Naive thymus-derived CD4-positive, alpha-beta T cell (primary cell): ENCODE data around the gene AP2A2. TPM values are rescaled to one million over a fixed set of nuclear protein-coding genes. Genes with fewer than 3 reads are reported as not detected.

ENCODE experiments used
- ATAC-seq: fragments of 150-1000 bp; cut with Tn5 transposase; 2 replicates; pipeline ENCODE4 v1.10.0; 2021; ENCODE audit warnings: mild to moderate bottlenecking, moderate library complexity
- CTCF ChIA-PET: fragments of 350-600 bp; sonication (Branson Sonifier 250); formaldehyde crosslinking; loops from one replicate; lab custom pipeline; 2021; ENCODE audit warnings: antibody characterized with exemption; lab: Charles Lee
- POLR2A ChIA-PET: fragments of 350-600 bp; sonication (Branson Sonifier 250); formaldehyde crosslinking; loops from one replicate; lab custom pipeline; 2021; ENCODE audit warnings: antibody characterized with exemption, inconsistent platforms; lab: Charles Lee
- DNase-seq, 9 donors: peaks; one replicate each; pipeline versions ENCODE4 v3.0.0 to v3.0.0-alpha.2; 2020 to 2022; ENCODE audit warnings: mixed read lengths in 1 of 9
- H3K27ac ChIP-seq: one replicate; pipeline ENCODE4 v1.7.0; 2013; ENCODE audit warnings: mild to moderate bottlenecking, low read depth, low read length, moderate library complexity
- H3K27me3 ChIP-seq, 2 donors: one replicate each; pipeline ENCODE4 v1.7.0; 2013; ENCODE audit warnings: low read length in 2 of 2, mild to moderate bottlenecking in 2 of 2, moderate library complexity in 2 of 2; ENCODE audit not compliant: control insufficient read depth in 2 of 2, insufficient read depth in 2 of 2
- H3K36me3 ChIP-seq, 3 experiments: 1 replicate in 2 of 3; 2 replicates in 1 of 3; pipeline ENCODE4 v1.7.0; 2013; ENCODE audit warnings: low read length in 3 of 3, mild to moderate bottlenecking in 3 of 3, moderate library complexity in 1 of 3; ENCODE audit not compliant: insufficient read depth in 3 of 3, control insufficient read depth in 2 of 3
- H3K4me1 ChIP-seq, 2 donors: one replicate each; pipeline ENCODE4 v1.7.0; 2013; ENCODE audit warnings: low read length in 2 of 2, mild to moderate bottlenecking in 2 of 2, moderate library complexity in 1 of 2; ENCODE audit not compliant: control insufficient read depth in 2 of 2, insufficient read depth in 2 of 2
- H3K4me3 ChIP-seq: 2 replicates; pipeline ENCODE4 v1.7.0; 2013; ENCODE audit warnings: mild to moderate bottlenecking, low read length
- H3K9me3 ChIP-seq, 3 experiments: 1 replicate in 2 of 3; 2 replicates in 1 of 3; pipeline ENCODE4 v1.7.0; 2013; ENCODE audit warnings: low read length in 3 of 3; ENCODE audit not compliant: control insufficient read depth in 2 of 3
- H3K27ac Mint-ChIP-seq, 9 donors: one replicate each; pipeline ENCODE4 v1.8.0; 2020 to 2022; ENCODE audit warnings: mixed read lengths in 9 of 9, mild to moderate bottlenecking in 8 of 9, moderate library complexity in 5 of 9, inconsistent platforms in 2 of 9
- H3K27me3 Mint-ChIP-seq, 5 donors: one replicate each; pipeline ENCODE4 v1.8.0; 2021 to 2022; ENCODE audit warnings: mixed read lengths in 5 of 5, mild to moderate bottlenecking in 1 of 5
- H3K36me3 Mint-ChIP-seq, 5 donors: one replicate each; pipeline ENCODE4 v1.8.0; 2020 to 2022; ENCODE audit warnings: mixed read lengths in 5 of 5, mild to moderate bottlenecking in 3 of 5, inconsistent platforms in 1 of 5
- H3K4me1 Mint-ChIP-seq, 7 donors: one replicate each; pipeline ENCODE4 v1.8.0; 2020 to 2022; ENCODE audit warnings: mixed read lengths in 7 of 7, mild to moderate bottlenecking in 3 of 7, inconsistent platforms in 1 of 7
- H3K4me3 Mint-ChIP-seq, 10 donors: one replicate each; pipeline ENCODE4 v1.8.0; 2020 to 2022; ENCODE audit warnings: mild to moderate bottlenecking in 10 of 10, mixed read lengths in 10 of 10, moderate library complexity in 6 of 10, inconsistent platforms in 2 of 10
- H3K9me3 Mint-ChIP-seq, 11 donors: one replicate each; pipeline ENCODE4 v1.8.0; 2020 to 2022; ENCODE audit warnings: mixed read lengths in 11 of 11, mild to moderate bottlenecking in 4 of 11, inconsistent platforms in 1 of 11, moderate library complexity in 1 of 11
- intact Hi-C, 2 donors: fragments of 100-400 bp; cut with micrococcal nuclease; formaldehyde crosslinking; loops; one replicate each; pipeline ENCODE4 v1.15.1; 2023
- polyA plus RNA-seq, 2 donors: library from polyadenylated mRNA; unstranded; fragments of 300-500 nt; fragmentation: Illumina TruSeq; gene quantifications; one replicate each; pipeline ENCODE4 v1.2.3, GENCODE V29; 2021
- total RNA-seq, 6 experiments: library from RNA in 5 of 6; stranded (reverse) in 5 of 6; gene quantifications; 1 replicate in 5 of 6; 2 replicates in 1 of 6; pipeline ENCODE4 v1.2.3 and lab custom pipeline; 2021 to 2026

The AP2A2 gene
- total and polyA plus RNA-seq, 7 experiments from 2014 or later: 8.7 to 93.3 (median 79.3) TPM

GRCh38 chr11:933142-933851, 7.6 kb downstream of the AP2A2 start:
- Histone ChIP-seq H3K27ac (no peak overlapping the region), H3K4me3 (no peak overlapping the region), H3K4me1 (peaks cover 5 to 35% of the 10 kb centered on the region in 2 donors), H3K36me3 (peaks cover 0 to 11% (median 0%) of the 10 kb centered on the region in 3 experiments), H3K27me3 (no peaks in the 10 kb centered on the region), H3K9me3 (no peaks in the 10 kb centered on the region)
- CTCF ChIA-PET: no interaction called here
- Mint-ChIP-seq H3K36me3 (peaks cover 0 to 21% (median 2%) of the 10 kb centered on the region in 5 donors), H3K27ac (peak overlapping the region in 5 of 9 donors; percentile 10 to 78 (median 59)), H3K9me3 (no peaks in the 10 kb centered on the region), H3K4me1 (peaks cover 24 to 87% (median 64%) of the 10 kb centered on the region in 7 donors), H3K4me3 (peak overlapping the region in 9 of 10 donors; percentile 15 to 77 (median 54)), H3K27me3 (no peaks in the 10 kb centered on the region)
- intact Hi-C loops: no loop called here
- DNase-seq (no peak), ATAC-seq (no peak)
- POLR2A ChIA-PET: no interaction called here

DNA sequence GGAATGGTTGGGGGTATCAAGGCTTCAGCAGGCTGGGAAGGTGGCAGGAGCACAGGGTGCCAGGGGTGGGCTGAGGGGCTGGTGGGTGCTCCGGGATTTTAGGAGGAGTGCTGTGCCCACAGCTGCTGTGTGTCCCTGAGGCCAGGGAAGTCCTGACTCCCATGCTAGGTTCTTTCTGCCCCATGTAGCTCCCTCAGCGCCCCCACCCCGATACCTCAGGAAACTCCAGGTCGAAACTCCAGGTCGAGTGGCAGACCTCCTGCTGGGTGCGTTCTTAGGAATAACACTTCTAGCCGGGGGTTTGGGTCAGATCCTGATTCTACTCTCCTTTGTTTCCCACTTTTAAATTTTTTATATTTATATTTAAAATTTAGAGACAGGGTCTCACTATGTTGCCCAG, 8.3 kb downstream of the AP2A2 start:
- POLR2A ChIA-PET: no interaction called here
- peak overlapping the region in 6 of 10 donors; percentile 21 to 77 (median 52) for H3K4me3 Mint-ChIP-seq
- intact Hi-C loops: no loop called here

GRCh38 chr11:934527-934926, 8.9 kb downstream of the AP2A2 start:
- CTCF ChIA-PET: interaction anchor here (0.6 kb wide), 1 partner anchor 9 kb away, joined by 3 read pairs; no protein-coding TSS in a partner anchor
- H3K27me3 Mint-ChIP-seq: no peaks in the 10 kb centered on the region
- no peak overlapping the region for H3K27ac Mint-ChIP-seq
- H3K4me3 Mint-ChIP-seq: peak overlapping the region in 6 of 10 donors; percentile 22 to 53 (median 44)
- Histone ChIP-seq H3K4me1 (peaks cover 5 to 22% of the 10 kb centered on the region in 2 donors), H3K4me3 (no peak overlapping the region), H3K9me3 (no peaks in the 10 kb centered on the region), H3K27me3 (no peaks in the 10 kb centered on the region), H3K36me3 (peaks cover 0 to 7% (median 0%) of the 10 kb centered on the region in 3 experiments), H3K27ac (no peak overlapping the region)
- intact Hi-C loops: no loop called here
- DNase-seq (no peak), ATAC-seq (no peak)
- H3K36me3 Mint-ChIP-seq: peaks cover 0 to 25% (median 0%) of the 10 kb centered on the region in 5 donors
- H3K9me3 Mint-ChIP-seq: no peaks in the 10 kb centered on the region
- POLR2A ChIA-PET: no interaction called here
- peaks cover 20 to 86% (median 62%) of the 10 kb centered on the region in 7 donors for H3K4me1 Mint-ChIP-seq

More for the DNA sequence above, 8.3 kb downstream of the AP2A2 start:
- H3K9me3 Mint-ChIP-seq: no peaks in the 10 kb centered on the region
- no peaks in the 10 kb centered on the region for H3K27me3 Mint-ChIP-seq
- H3K27ac Mint-ChIP-seq: no peak overlapping the region
- Histone ChIP-seq H3K27me3 (no peaks in the 10 kb centered on the region), H3K4me3 (no peak overlapping the region), H3K27ac (no peak overlapping the region), H3K36me3 (peaks cover 0 to 11% (median 0%) of the 10 kb centered on the region in 3 experiments), H3K4me1 (peaks cover 5 to 28% of the 10 kb centered on the region in 2 donors), H3K9me3 (no peaks in the 10 kb centered on the region)
- H3K36me3 Mint-ChIP-seq: peaks cover 0 to 25% (median 0%) of the 10 kb centered on the region in 5 donors
- DNase-seq (no peak), ATAC-seq (no peak)
- H3K4me1 Mint-ChIP-seq: peaks cover 19 to 86% (median 62%) of the 10 kb centered on the region in 7 donors
- CTCF ChIA-PET: no interaction called here

DNA sequence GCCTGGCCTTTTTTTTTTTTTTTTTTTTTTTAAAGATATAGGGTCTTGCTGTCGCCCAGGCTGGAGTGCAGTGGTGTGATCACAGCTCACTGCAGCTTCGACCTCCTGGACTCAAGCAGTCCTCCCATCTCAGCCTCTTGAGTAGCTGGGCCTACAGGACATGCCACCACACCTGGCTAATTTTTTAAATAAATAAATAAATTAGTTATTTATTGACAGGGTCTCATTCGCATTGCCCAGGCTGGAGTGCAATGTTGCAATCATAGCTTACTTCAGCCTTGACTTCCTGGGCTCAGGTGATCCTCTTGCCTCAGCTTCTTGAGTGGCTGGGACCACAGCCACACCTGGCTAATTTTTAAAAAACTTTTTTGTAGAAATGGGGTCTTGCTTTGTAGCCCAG, 10.5 kb downstream of the AP2A2 start:
- Histone ChIP-seq H3K9me3 (no peaks in the 10 kb centered on the region), H3K27ac (no peak overlapping the region), H3K36me3 (peaks cover 0 to 6% (median 0%) of the 10 kb centered on the region in 3 experiments), H3K4me3 (no peak overlapping the region), H3K27me3 (no peaks in the 10 kb centered on the region), H3K4me1 (peaks cover 5 to 33% of the 10 kb centered on the region in 2 donors)
- DNase-seq (no peak), ATAC-seq (no peak)
- Mint-ChIP-seq H3K4me3 (peak overlapping the region in 7 of 10 donors; percentile 20 to 64 (median 45)), H3K27ac (peak overlapping the region in 5 of 9 donors; percentile 11 to 62 (median 25)), H3K36me3 (peaks cover 0 to 24% (median 0%) of the 10 kb centered on the region in 5 donors), H3K27me3 (no peaks in the 10 kb centered on the region), H3K9me3 (no peaks in the 10 kb centered on the region), H3K4me1 (peaks cover 30 to 87% (median 66%) of the 10 kb centered on the region in 7 donors)
- ChIA-PET CTCF (interaction anchor here (0.7 kb wide), 1 partner anchor 895 kb away, joined by 3 read pairs; no protein-coding TSS in a partner anchor), POLR2A (no interaction called here)
- intact Hi-C loops: no loop called here

- H3K4me3 Mint-ChIP-seq: peak overlapping the region in 7 of 10 donors; percentile 13 to 48 (median 23)
- CTCF ChIA-PET: no interaction called here
- H3K27ac Mint-ChIP-seq: peak overlapping the region in 3 of 9 donors; percentile 17 to 54 (median 24)
- intact Hi-C loops: no loop called here
- POLR2A ChIA-PET: no interaction called here
- Histone ChIP-seq H3K4me3 (no peak overlapping the region), H3K27me3 (no peaks in the 10 kb centered on the region), H3K36me3 (peaks cover 0 to 6% (median 0%) of the 10 kb centered on the region in 3 experiments), H3K27ac (no peak overlapping the region), H3K9me3 (no peaks in the 10 kb centered on the region), H3K4me1 (peaks cover 5 to 33% of the 10 kb centered on the region in 2 donors)
- no peaks in the 10 kb centered on the region for H3K27me3 Mint-ChIP-seq
- no peak for DNase-seq
- peaks cover 0 to 22% (median 4%) of the 10 kb centered on the region in 5 donors for H3K36me3 Mint-ChIP-seq
- H3K9me3 Mint-ChIP-seq: no peaks in the 10 kb centered on the region
- H3K4me1 Mint-ChIP-seq: peaks cover 31 to 86% (median 67%) of the 10 kb centered on the region in 7 donors
- ATAC-seq: no peak
These were observed 12.2 kb downstream of the AP2A2 start for GRCh38 chr11:937841-938261.

DNA sequence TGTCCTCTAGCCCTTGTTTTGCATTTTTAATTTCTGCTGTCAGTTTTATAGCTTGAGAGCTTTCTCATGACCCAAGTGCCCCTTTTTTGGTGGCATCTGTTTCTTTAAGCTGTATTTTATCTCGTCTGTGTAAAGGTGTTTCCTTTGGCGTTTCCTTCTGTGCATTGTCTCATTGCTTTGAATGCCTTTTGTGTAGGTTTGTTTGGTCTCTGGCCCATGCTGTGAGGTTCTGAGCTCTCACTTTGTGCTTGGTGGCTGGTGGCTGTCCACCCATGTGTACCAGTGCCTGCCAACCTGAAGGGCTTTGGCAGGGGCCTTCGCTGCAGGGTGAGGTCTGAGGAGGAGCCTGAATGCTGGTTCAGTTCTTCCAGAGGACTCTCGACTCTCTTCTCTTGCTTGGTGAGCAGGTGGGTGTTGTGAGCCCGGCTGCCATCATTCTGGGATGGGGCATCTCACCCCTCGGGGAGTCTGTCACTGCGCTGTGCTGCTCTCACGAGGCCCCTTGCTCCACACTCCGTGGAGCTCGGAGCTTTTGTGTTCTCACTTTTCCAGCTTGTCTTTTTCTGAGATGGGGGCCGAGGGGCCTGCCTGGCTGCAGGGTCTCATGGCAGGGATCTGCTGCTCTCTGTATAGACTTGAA, 14.9 kb downstream of the AP2A2 start:
- no peaks in the 10 kb centered on the region for H3K27me3 ChIP-seq
- ChIA-PET POLR2A (no interaction called here), CTCF (no interaction called here)
- H3K27ac Mint-ChIP-seq: peak overlapping the region; percentile 14 to 75 (median 52)
- H3K27ac ChIP-seq: no peak overlapping the region
- H3K4me3 Mint-ChIP-seq: peak overlapping the region; percentile 48 to 69 (median 60)
- peaks cover 0 to under 1% (median 0%) of the 10 kb centered on the region in 11 donors for H3K9me3 Mint-ChIP-seq
- H3K4me1 ChIP-seq: peaks cover 0 to 23% of the 10 kb centered on the region in 2 donors
- DNase-seq (no peak), ATAC-seq (no peak)
- intact Hi-C loops: no loop called here
- H3K4me1 Mint-ChIP-seq: peaks cover 34 to 82% (median 72%) of the 10 kb centered on the region in 7 donors
- H3K4me3 ChIP-seq: no peak overlapping the region
- H3K36me3 ChIP-seq: peaks cover 0 to 21% (median under 1%) of the 10 kb centered on the region in 3 experiments
- H3K36me3 Mint-ChIP-seq: peaks cover 15 to 37% (median 25%) of the 10 kb centered on the region in 5 donors
- H3K9me3 ChIP-seq: no peaks in the 10 kb centered on the region
- H3K27me3 Mint-ChIP-seq: no peaks in the 10 kb centered on the region
